BJ (cell line): ENCODE measurements around the gene UAP1. TPM values are rescaled to one million over a fixed set of nuclear protein-coding genes. Genes with fewer than 3 reads are reported as not detected.
"Not testable (repeated sequence)": the region's sequence is repeated elsewhere in the genome, so short reads cannot be mapped to it uniquely, and the experiment has no call there.

ENCODE experiments used
- CTCF ChIA-PET: fragments of 350-600 bp; formaldehyde crosslinking; extraction: SDS; loops from one replicate; lab custom pipeline; 2021; ENCODE audit warnings: antibody characterized with exemption, inconsistent platforms; lab: Yijun Ruan, JAX
- POLR2A ChIA-PET: fragments of 300-600 bp; sonication (Branson Sonifier 250); formaldehyde crosslinking; extraction: SDS; loops from one replicate; lab custom pipeline; 2021; ENCODE audit warnings: antibody characterized with exemption; lab: Charles Lee
- DNase-seq: peaks from one replicate; pipeline ENCODE4 v3.0.0-alpha.2; 2011; ENCODE audit warnings: low read depth
- H3K27me3 ChIP-seq: 2 replicates; pipeline ENCODE4 v1.6.0; 2011; ENCODE audit warnings: low read length; ENCODE audit not compliant: control insufficient read depth, insufficient read depth
- H3K36me3 ChIP-seq: 2 replicates; pipeline ENCODE4 v1.5.1; 2011; ENCODE audit warnings: low read length; ENCODE audit not compliant: control insufficient read depth, insufficient read depth
- H3K4me3 ChIP-seq: 2 replicates; pipeline ENCODE4 v1.5.1; 2011; ENCODE audit warnings: low read depth, mild to moderate bottlenecking, control low read depth, low read length
- polyA plus RNA-seq: library from polyadenylated mRNA; depleted of rRNA; stranded (reverse); fragments of >200 nt; gene quantifications from 2 replicates; pipeline ENCODE4 v1.2.3, GENCODE V29; 2011
- TF ChIP-seq, protein P1 (sequence below): IDR thresholded peaks from 2 replicates; pipeline ENCODE4 v1.5.1; 2011; ENCODE audit warnings: low read depth, mild to moderate bottlenecking, control low read depth, inconsistent platforms, low read length, moderate library complexity; ENCODE audit not compliant: insufficient read depth

Gene UAP1
- polyA plus RNA-seq, 1 experiment = 33.6 TPM

DNA sequence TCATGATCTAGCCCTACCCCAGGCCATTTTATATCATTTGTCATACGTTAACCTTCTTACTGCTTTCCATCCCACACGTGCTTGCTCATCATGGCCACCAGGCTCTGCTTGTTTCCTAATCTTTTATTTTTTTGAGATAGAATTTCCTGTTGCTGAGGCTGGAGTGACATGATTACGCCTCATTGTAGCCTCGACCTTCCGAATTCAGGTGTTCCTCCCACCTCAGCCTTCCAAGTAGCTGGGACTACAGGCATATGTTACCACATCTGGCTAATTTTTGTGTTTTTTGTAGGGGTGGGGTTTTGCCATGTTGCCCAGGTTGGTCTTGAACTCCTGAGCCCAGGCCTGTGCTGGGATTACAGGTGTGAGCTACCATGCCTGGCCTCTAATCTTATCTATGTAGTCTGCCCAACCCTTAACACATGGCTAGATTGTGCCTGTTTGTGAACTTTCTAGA lies 3.3 kb downstream of the UAP1 start:
- DNase-seq = no peak
- H3K4me3 ChIP-seq = no peak overlapping the region
- ChIA-PET POLR2A (no interaction called here), CTCF (interaction anchor here (1.4 to 2.2 kb wide), 2 partner anchors 23 to 63 kb away, joined by 3 to 5 read pairs; no protein-coding TSS in a partner anchor)
- peaks cover 2% of the 10 kb centered on the region; the same call in 1 of the 2 replicates for H3K36me3 ChIP-seq
- H3K27me3 ChIP-seq = no peaks in the 10 kb centered on the region
- TF ChIP-seq, protein P1, sequence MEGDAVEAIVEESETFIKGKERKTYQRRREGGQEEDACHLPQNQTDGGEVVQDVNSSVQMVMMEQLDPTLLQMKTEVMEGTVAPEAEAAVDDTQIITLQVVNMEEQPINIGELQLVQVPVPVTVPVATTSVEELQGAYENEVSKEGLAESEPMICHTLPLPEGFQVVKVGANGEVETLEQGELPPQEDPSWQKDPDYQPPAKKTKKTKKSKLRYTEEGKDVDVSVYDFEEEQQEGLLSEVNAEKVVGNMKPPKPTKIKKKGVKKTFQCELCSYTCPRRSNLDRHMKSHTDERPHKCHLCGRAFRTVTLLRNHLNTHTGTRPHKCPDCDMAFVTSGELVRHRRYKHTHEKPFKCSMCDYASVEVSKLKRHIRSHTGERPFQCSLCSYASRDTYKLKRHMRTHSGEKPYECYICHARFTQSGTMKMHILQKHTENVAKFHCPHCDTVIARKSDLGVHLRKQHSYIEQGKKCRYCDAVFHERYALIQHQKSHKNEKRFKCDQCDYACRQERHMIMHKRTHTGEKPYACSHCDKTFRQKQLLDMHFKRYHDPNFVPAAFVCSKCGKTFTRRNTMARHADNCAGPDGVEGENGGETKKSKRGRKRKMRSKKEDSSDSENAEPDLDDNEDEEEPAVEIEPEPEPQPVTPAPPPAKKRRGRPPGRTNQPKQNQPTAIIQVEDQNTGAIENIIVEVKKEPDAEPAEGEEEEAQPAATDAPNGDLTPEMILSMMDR = no peak

DNA sequence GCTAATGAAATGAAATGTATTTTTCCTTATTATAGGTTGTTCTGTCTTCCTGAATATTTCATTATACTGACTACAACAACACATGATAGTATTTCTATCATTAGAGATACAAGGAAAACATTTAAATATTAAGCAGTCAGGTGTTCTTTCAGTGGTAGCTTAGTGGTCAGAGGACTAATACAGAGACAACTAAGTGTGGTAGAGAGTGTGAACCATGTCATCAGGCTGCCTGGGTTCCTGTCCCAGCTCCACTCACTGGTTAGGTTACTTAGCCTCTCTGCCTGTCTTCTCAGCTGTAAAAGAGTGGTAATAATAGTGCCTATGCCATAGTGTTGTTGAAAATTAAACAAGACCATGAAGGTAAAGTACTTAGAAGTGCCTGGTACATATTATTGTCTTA lies 3.9 kb downstream of the UAP1 start:
- CTCF ChIA-PET = interaction anchor here (1.4 to 2.2 kb wide), 2 partner anchors 23 to 63 kb away, joined by 3 to 5 read pairs; no protein-coding TSS in a partner anchor

DNA sequence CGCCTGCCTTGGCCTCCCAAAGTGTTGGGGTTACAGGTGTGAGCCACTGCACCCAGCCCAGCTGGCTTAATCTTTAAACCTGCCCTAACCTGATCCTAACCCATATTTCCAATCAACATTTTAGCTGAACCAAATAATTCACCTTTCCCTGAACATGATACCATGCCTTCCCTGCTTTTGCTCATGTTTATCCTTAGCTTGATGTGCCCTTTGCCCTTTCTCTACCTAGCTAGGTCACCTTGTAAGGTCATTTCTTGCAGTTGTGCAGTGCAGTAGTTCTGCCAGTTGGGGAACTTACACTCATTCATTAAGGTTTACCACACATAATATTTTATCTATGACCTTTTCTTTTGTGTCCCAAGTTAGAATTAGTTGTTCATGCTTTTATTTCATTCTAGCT lies 5.3 kb downstream of the UAP1 start:
- TF ChIP-seq, protein P1 = no peak
- ChIA-PET POLR2A (no interaction called here), CTCF (interaction anchor here (1.6 to 2.2 kb wide), 2 partner anchors 10 to 25 kb away, joined by 5 read pairs; no protein-coding TSS in a partner anchor)
- Histone ChIP-seq H3K36me3 (peaks cover 2% of the 10 kb centered on the region; the same call in 1 of the 2 replicates), H3K27me3 (no peaks in the 10 kb centered on the region), H3K4me3 (no peak overlapping the region)
- no peak for DNase-seq

More for the DNA sequence above, 3.9 kb downstream of the UAP1 start:
- Histone ChIP-seq H3K27me3 (no peaks in the 10 kb centered on the region), H3K4me3 (no peak overlapping the region), H3K36me3 (peaks cover 2% of the 10 kb centered on the region; the same call in 1 of the 2 replicates)
- TF ChIP-seq, protein P1 = no peak
- no peak for DNase-seq
- POLR2A ChIA-PET = no interaction called here

DNA sequence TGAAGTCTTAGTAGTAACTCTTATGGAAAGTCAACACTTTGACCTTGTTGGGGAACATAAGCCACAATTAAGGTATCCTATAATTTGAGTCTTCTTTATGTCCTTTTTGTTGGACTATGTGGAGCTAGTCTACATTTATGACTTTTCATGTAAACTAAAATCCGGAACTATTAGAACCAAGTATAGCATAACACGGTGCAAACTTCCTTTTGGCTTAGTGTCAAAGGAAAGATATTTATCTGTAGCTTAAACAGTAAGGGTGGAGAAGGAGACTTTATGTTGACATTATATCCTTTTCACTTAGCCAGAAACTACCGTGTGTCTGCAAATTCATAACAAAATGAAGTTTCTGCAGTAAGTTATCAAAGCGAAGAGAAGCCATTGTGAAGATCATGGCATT lies 7.3 kb downstream of the UAP1 start:
- POLR2A ChIA-PET = no interaction called here

DNA sequence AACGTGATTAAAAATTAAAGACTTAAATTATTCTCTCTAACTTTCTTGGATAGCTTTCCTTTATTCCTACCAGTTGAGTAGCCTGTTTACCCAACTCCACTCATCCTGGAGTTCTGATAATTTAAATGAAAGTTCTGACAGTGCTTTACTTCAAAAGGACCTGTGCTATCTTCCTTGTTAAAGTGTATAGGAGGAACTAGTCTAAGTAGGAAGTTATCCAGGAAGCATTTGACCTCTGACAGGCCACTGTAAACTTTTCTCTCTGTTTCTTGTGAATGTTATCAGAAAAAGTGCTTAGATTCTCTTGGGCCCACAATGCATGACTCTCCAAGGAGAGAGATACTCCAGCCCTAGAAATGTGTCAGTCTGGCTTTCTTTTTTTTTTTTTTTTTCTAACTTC lies 9.2 kb downstream of the UAP1 start:
- Histone ChIP-seq H3K4me3 (no peak overlapping the region), H3K27me3 (no peaks in the 10 kb centered on the region), H3K36me3 (peaks cover 2% of the 10 kb centered on the region; the same call in 1 of the 2 replicates)
- ChIA-PET CTCF (no interaction called here), POLR2A (no interaction called here)
- DNase-seq = no peak
- TF ChIP-seq, protein P1 = no peak

More for the DNA sequence above, 7.3 kb downstream of the UAP1 start:
- H3K27me3 ChIP-seq = no peaks in the 10 kb centered on the region
- H3K36me3 ChIP-seq = peaks cover 2% of the 10 kb centered on the region; the same call in 1 of the 2 replicates
- H3K4me3 ChIP-seq = no peak overlapping the region
- TF ChIP-seq, protein P1 = no peak
- DNase-seq = no peak
- CTCF ChIA-PET = interaction anchor here (0.8 kb wide), 1 partner anchor 9 kb away, joined by 4 read pairs; no protein-coding TSS in a partner anchor

DNA sequence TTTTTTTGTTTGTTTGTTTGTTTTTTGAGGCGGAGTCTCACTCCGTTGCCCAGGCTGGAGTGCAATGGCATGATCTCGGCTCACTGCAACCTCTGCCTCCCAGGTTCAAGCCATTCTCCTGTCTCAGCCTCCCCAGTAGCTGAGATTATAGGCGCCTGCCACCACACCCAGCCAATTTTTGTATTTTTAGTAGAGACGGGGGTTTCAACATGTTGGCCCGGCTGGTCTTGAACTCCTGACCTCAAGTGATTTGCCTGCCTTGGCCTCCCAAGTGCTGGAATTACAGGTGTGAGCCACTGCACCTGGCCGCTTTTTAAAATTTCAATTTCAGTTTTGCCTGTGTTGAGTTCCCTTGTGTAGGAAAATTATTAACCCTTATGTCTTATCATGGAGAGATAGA lies 9.6 kb downstream of the UAP1 start:
- H3K4me3 ChIP-seq, DNase-seq, H3K36me3 ChIP-seq, CTCF ChIA-PET, H3K27me3 ChIP-seq, POLR2A ChIA-PET: not testable (repeated sequence)
